ENCODE data around the gene HAPLN3.

HAPLN3 gene

GRCh38 chr15:88911766-88912118 lies 16.4 kb upstream of the HAPLN3 start:
- DNase-seq (ENCODE audit: low spot score) = no peak

- DNase-seq (ENCODE audit: low spot score) = no peak
Observed at GRCh38 chr15:88909956-88910831, 14.8 kb upstream of the HAPLN3 start.

- DNase-seq (ENCODE audit: low spot score) = no peak
Observed at GRCh38 chr15:88908697-88909621, 13.6 kb upstream of the HAPLN3 start.

GRCh38 chr15:88908123-88908522 lies 12.8 kb upstream of the HAPLN3 start:
- no peak for DNase-seq (ENCODE audit: low spot score)

GRCh38 chr15:88907111-88907510 lies 11.8 kb upstream of the HAPLN3 start:
- no peak for DNase-seq (ENCODE audit: low spot score)

GRCh38 chr15:88906551-88906950 lies 11.2 kb upstream of the HAPLN3 start:
- no peak for DNase-seq (ENCODE audit: low spot score)

- DNase-seq (ENCODE audit: low spot score) = no peak
Observed at GRCh38 chr15:88906130-88906529, 10.8 kb upstream of the HAPLN3 start.

- DNase-seq (ENCODE audit: low spot score) = no peak
Observed at GRCh38 chr15:88905576-88905975, 10.2 kb upstream of the HAPLN3 start.

GRCh38 chr15:88904624-88905327 lies 9.4 kb upstream of the HAPLN3 start:
- DNase-seq (ENCODE audit: low spot score) = peak; percentile 78

GRCh38 chr15:88904257-88904623 lies 8.9 kb upstream of the HAPLN3 start:
- DNase-seq (ENCODE audit: low spot score) = no peak

- no peak for DNase-seq (ENCODE audit: low spot score)
Observed at GRCh38 chr15:88902846-88903245, 7.5 kb upstream of the HAPLN3 start.

GRCh38 chr15:88902221-88902835 lies 7.0 kb upstream of the HAPLN3 start:
- DNase-seq (ENCODE audit: low spot score) = no peak

GRCh38 chr15:88901508-88902220 lies 6.3 kb upstream of the HAPLN3 start:
- no peak for DNase-seq (ENCODE audit: low spot score)

- DNase-seq (ENCODE audit: low spot score) = no peak
Observed at GRCh38 chr15:88900982-88901418, 5.7 kb upstream of the HAPLN3 start.

GRCh38 chr15:88900309-88900981 lies 5.1 kb upstream of the HAPLN3 start:
- no peak for DNase-seq (ENCODE audit: low spot score)

- DNase-seq (ENCODE audit: low spot score) = no peak
Observed at GRCh38 chr15:88899251-88899650, 3.9 kb upstream of the HAPLN3 start.

GRCh38 chr15:88898736-88899135 lies 3.4 kb upstream of the HAPLN3 start:
- DNase-seq (ENCODE audit: low spot score) = no peak

- peak; percentile 69 for DNase-seq (ENCODE audit: low spot score)
Observed at GRCh38 chr15:88897456-88898194, 2.3 kb upstream of the HAPLN3 start.

GRCh38 chr15:88897142-88897455 lies 1.8 kb upstream of the HAPLN3 start:
- DNase-seq (ENCODE audit: low spot score) = no peak
